GM18861 (cell line): Measurements from ENCODE around the gene RIOK3.

Experiments
- ATAC-seq: cut with Tn5 transposase; IDR thresholded peaks from one replicate; pipeline ENCODE4 v1.9.1; 2021; ENCODE audit not compliant: unreplicated experiment

RIOK3 gene

DNA sequence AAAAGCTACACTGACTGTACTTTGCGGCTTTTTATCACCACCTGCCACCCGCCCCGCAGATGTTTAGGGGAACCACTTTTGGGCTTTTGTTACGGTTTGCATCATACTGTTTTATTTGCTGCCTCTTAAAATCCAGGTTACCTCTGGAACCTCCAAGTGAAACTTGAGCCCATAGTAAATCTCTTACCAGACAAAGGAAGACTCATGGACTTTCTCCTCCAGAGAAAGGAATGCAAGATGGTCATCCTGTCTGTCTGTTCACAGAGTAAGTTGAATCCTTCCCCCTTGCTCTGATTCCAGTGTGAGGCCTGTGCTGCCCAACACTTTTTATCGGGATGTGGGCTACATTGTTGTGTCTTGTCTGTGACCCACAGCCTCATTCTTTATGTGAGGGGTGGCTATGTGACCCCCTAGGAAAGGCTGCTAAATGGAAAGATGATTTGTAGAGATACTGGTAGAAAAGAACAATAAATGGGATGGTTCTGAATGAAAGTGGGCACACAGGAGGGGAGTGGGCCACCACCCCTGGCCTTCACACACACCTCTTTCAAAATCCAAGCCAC, 73.5 kb downstream of the RIOK3 start:
- no peak for ATAC-seq

DNA sequence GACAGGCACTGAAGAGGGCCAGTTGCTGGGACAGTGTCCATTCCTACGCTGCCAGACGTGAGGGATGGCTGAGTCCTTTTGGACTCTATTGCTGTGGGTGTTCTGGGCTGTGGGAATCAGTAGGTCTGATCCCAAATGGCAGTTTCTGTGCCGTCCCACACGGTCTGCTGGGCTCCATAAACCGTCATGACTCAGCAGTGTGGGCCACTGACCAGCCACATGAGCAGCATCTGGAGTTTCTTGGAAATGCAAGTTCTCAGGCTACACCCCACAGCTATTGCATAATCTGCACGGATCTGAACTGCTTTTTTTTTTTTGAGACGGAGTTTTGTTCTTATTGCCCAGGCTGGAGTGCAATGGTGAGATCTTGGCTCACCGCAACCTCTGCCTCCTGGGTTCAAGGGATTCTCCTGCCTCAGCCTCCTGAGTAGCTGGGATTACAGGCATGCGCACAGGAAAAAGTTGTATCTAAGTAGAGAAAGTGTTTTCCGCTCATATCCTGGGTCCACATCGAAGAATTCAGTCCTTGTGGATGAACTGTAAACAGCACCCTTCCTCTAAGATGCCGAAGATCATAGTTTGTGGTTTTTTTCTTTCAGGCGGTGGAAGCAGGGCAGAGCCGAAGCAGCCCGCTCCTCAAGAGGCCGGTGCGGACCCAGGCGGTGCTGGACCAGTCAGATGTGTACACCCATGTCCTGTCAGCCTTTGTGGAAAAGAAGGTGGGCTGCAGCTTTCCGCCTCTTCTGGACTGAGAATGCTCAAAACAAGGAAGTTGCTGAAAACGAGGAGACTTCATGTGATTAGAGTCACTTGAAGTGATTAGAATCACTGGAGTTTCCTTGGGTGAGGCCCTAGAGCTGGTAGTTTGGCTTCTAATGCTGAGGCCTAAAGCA, 75.7 kb downstream of the RIOK3 start:
- no peak for ATAC-seq

DNA sequence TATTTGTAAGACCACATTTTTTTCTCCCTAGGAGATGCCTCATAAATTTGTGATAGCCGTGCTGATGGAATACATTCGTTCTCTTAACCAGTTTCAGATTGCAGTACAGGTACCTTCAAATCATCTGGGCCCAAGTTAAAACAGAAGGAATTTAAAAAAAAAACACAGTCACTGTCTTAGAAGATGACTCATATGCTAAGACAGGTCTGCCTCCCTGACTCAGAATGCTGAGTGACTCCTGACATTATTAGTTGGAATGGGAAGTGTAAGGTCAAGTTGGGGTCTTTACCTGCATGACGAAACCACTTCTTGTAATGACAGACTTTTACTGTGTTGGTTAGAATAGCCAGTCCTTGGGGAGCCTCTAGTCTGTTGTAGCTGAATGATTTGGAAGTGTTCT, 76.5 kb downstream of the RIOK3 start:
- ATAC-seq, result no peak

DNA sequence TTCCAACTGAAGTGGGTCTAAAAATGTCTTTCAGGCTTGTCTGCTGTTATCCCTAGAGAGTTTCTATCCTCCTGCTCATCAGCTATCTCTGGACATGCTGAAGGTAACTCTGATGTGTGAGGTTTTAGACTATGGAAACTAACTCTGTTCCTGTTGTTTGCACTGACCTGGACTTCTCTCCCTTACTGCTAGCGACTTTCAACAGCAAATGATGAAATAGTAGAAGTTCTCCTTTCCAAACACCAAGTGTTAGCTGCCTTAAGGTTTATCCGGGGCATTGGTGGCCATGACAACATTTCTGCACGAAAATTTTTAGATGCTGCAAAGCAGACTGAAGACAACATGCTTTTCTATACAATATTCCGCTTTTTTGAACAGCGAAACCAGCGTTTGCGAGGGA, 77.1 kb downstream of the RIOK3 start:
- no peak for ATAC-seq

DNA sequence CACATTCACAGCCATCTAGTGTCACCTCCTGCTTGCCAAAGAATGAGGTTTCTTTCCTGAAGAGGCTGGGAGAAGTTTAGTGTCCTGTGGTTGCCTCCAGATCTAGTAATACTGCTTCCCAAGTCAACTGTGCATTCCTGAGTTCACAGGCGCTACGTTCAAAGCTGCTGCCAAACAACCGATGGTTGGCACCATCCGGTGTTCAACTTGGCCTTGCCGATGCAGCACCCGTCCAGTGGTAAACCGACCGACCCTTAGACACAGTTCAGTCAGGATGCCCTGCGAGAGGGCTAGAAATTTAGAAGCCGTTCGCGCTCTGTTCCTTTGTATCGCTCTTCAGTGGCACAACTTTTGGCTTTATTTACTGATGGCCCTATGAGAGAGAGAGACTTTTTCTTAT, 78.8 kb downstream of the RIOK3 start:
- no peak for ATAC-seq
